Ishikawa (cell line): ENCODE results near the gene SCNN1A.

Source experiments
- CEBPB ChIP-seq: IDR thresholded peaks from 2 replicates; pipeline ENCODE4 v1.6.1; 2012
- CREB1 ChIP-seq: IDR thresholded peaks from 2 replicates; pipeline ENCODE4 v1.6.1; 2012; ENCODE audit warnings: low read depth
- EGR1 ChIP-seq: IDR thresholded peaks from 2 replicates; pipeline ENCODE4 v1.6.1; 2012
- MAX ChIP-seq: IDR thresholded peaks from 2 replicates; pipeline ENCODE4 v1.6.1; 2012
- RAD21 ChIP-seq: IDR thresholded peaks from 2 replicates; pipeline ENCODE4 v1.6.1; 2012; ENCODE audit warnings: low read depth
- REST ChIP-seq: IDR thresholded peaks from 2 replicates; pipeline ENCODE4 v1.6.1; 2012; ENCODE audit warnings: low read depth, mild to moderate bottlenecking
- TAF1 ChIP-seq: IDR thresholded peaks from 2 replicates; pipeline ENCODE4 v1.6.1; 2012; ENCODE audit warnings: low read depth, mild to moderate bottlenecking
- TCF12 ChIP-seq: IDR thresholded peaks from 2 replicates; pipeline ENCODE4 v1.6.1; 2012; ENCODE audit warnings: low read depth

GRCh38 chr12:6313326-6313940 lies 61.9 kb downstream of the SCNN1A start:
- no peak for TF ChIP-seq REST
- TF ChIP-seq EGR1: no peak
- no peak; the same call in 1 of the 2 replicates for TF ChIP-seq RAD21
- TF ChIP-seq CEBPB: no peak
- no peak for TF ChIP-seq TAF1
- TF ChIP-seq MAX: no peak
- TF ChIP-seq CREB1: no peak
- TF ChIP-seq TCF12: no peak
